ENCODE results near the gene ERO1B.
A peak's percentile ranks its signal among the peaks of the same experiment; 100 is the strongest.

ERO1B gene

GRCh38 chr1:236292425-236292824, 10.7 kb upstream of the ERO1B start:
- no peak for DNase-seq

GRCh38 chr1:236289492-236290131, 7.9 kb upstream of the ERO1B start:
- DNase-seq: no peak

GRCh38 chr1:236288620-236288976, 6.8 kb upstream of the ERO1B start:
- no peak for DNase-seq

- peak; percentile 13 for DNase-seq
Measured at GRCh38 chr1:236287757-236288619, 6.2 kb upstream of the ERO1B start.

GRCh38 chr1:236287356-236287755, 5.6 kb upstream of the ERO1B start:
- DNase-seq: no peak

GRCh38 chr1:236284291-236284721, 2.5 kb upstream of the ERO1B start:
- no peak for DNase-seq

- no peak for DNase-seq
Measured at GRCh38 chr1:236282719-236283118, 961 bp upstream of the ERO1B start.

- no peak for DNase-seq
Measured at GRCh38 chr1:236282425-236282716, 613 bp upstream of the ERO1B start.

GRCh38 chr1:236281198-236281653, 532 bp downstream of the ERO1B start:
- peak; percentile 49 for DNase-seq

GRCh38 chr1:236280438-236281197, 1.1 kb downstream of the ERO1B start:
- DNase-seq: peak; percentile 2

GRCh38 chr1:236275586-236275985, 6.2 kb downstream of the ERO1B start:
- no peak for DNase-seq

- DNase-seq: no peak
Measured at GRCh38 chr1:236275061-236275460, 6.7 kb downstream of the ERO1B start.

GRCh38 chr1:236273358-236273757, 8.4 kb downstream of the ERO1B start:
- DNase-seq: no peak

GRCh38 chr1:236269439-236269838, 12.3 kb downstream of the ERO1B start:
- no peak for DNase-seq

GRCh38 chr1:236261898-236262297, 19.9 kb downstream of the ERO1B start:
- DNase-seq: no peak

- DNase-seq: no peak
Measured at GRCh38 chr1:236261033-236261432, 20.7 kb downstream of the ERO1B start.

- DNase-seq: no peak
Measured at GRCh38 chr1:236259043-236259442, 22.7 kb downstream of the ERO1B start.

- no peak for DNase-seq
Measured at GRCh38 chr1:236258114-236258622, 23.6 kb downstream of the ERO1B start.

GRCh38 chr1:236257216-236257615, 24.5 kb downstream of the ERO1B start:
- DNase-seq: no peak

- no peak for DNase-seq
Measured at GRCh38 chr1:236253918-236254637, 27.7 kb downstream of the ERO1B start.

GRCh38 chr1:236253119-236253518, 28.6 kb downstream of the ERO1B start:
- DNase-seq: no peak

- no peak for DNase-seq
Measured at GRCh38 chr1:236251587-236251986, 30.2 kb downstream of the ERO1B start.

- DNase-seq: peak; percentile 6
Measured at GRCh38 chr1:236247286-236247685, 34.5 kb downstream of the ERO1B start.

All from EL (cell line).